Panc1 (cell line): ENCODE measurements around the gene FIBCD1. TPM values are rescaled to one million over a fixed set of nuclear protein-coding genes. Genes with fewer than 3 reads are reported as not detected.

Source experiments
- ATAC-seq: fragments of 200-7000 bp; cut with Tn5 transposase; 2 replicates; pipeline ENCODE4 v1.9.1; 2020; ENCODE audit warnings: mild to moderate bottlenecking, moderate library complexity
- BruUV-seq: library from RNA; stranded (reverse); fragments of 400-500 nt; replicated peaks from 2 replicates; lab custom pipeline; 2021; lab: Mats Ljungman, UMichigan
- CTCF ChIA-PET: fragments of 300-600 bp; sonication (Branson Sonifier 250); formaldehyde crosslinking; loops from one replicate; lab custom pipeline; 2022; ENCODE audit warnings: antibody characterized with exemption; lab: Charles Lee
- POLR2A ChIA-PET: fragments of 300-600 bp; sonication (Branson Sonifier 250); formaldehyde crosslinking; loops from one replicate; lab custom pipeline; 2022; ENCODE audit warnings: antibody characterized with exemption; lab: Charles Lee
- DNase-seq: peaks from one replicate; pipeline ENCODE4 v3.0.0-alpha.2; 2010; ENCODE audit warnings: low read depth, low spot score
- H3K27ac ChIP-seq: 2 replicates; pipeline ENCODE4 v1.5.1; 2011; ENCODE audit warnings: mild to moderate bottlenecking, low read length, inconsistent platforms
- H3K27me3 ChIP-seq: fragments of 200-500 bp; sonication (Bioruptor generic); 2 replicates; pipeline ENCODE4 v1.6.0; 2014; ENCODE audit warnings: low read length, inconsistent platforms; ENCODE audit not compliant: control insufficient read depth, insufficient read depth
- H3K36me3 ChIP-seq: fragments of 200-500 bp; sonication (Bioruptor generic); 2 replicates; pipeline ENCODE4 v1.5.1; 2014; ENCODE audit warnings: inconsistent platforms, mild to moderate bottlenecking, low read length, moderate library complexity; ENCODE audit not compliant: control insufficient read depth, insufficient read depth
- H3K4me1 ChIP-seq: 2 replicates; pipeline ENCODE4 v1.5.1; 2011; ENCODE audit warnings: inconsistent platforms, mild to moderate bottlenecking, low read length, moderate library complexity; ENCODE audit not compliant: control insufficient read depth, insufficient read depth
- H3K4me3 ChIP-seq, 2 experiments: 2 replicates each; pipeline ENCODE4 v1.5.1; 2011 to 2012; ENCODE audit warnings: low read depth in 2 of 2, low read length in 2 of 2, mild to moderate bottlenecking in 2 of 2, inconsistent platforms in 1 of 2, moderate library complexity in 1 of 2
- H3K9me3 ChIP-seq: fragments of 200-500 bp; sonication (Bioruptor generic); 2 replicates; pipeline ENCODE4 v1.5.1; 2014; ENCODE audit warnings: low read depth, mild to moderate bottlenecking, inconsistent platforms, low read length, moderate library complexity; ENCODE audit not compliant: control insufficient read depth, insufficient read depth
- POLR2AphosphoS5 ChIP-seq: IDR thresholded peaks from 2 replicates; pipeline ENCODE4 v1.6.1; 2012; ENCODE audit warnings: mild to moderate bottlenecking, low read depth, low read length, moderate library complexity
- SIN3A ChIP-seq: IDR thresholded peaks from 2 replicates; pipeline ENCODE4 v1.6.1; 2012; ENCODE audit warnings: low read depth, mild to moderate bottlenecking, low read length, moderate library complexity, borderline replicate concordance; ENCODE audit not compliant: insufficient read depth
- TCF7L2 ChIP-seq: IDR thresholded peaks from 2 replicates; pipeline ENCODE4 v1.6.1; 2011; ENCODE audit warnings: mild to moderate bottlenecking, low read depth, low read length, inconsistent platforms
- in situ Hi-C: cut with HindIII; loops from 2 replicates; pipeline ENCODE4 v1.10.0; 2016; ENCODE audit warnings: low sequenced_read_pairs, low pct_unique_long_range_greater_than_20kb
- intact Hi-C: fragments of 100-400 bp; cut with micrococcal nuclease; formaldehyde crosslinking; loops from one replicate; pipeline ENCODE4 v1.10.0; 2022; ENCODE audit not compliant: unreplicated experiment
- total RNA-seq: library from RNA; stranded (reverse); gene quantifications from one replicate; pipeline ENCODE4 v1.2.1, GENCODE V29; 2021; ENCODE audit not compliant: unreplicated experiment
- TF ChIP-seq, protein P1 (sequence below): fragments of 450-650 bp; IDR thresholded peaks from 2 replicates; pipeline ENCODE4 v1.5.1; 2017; ENCODE audit warnings: mild to moderate bottlenecking
- TF ChIP-seq, protein P2 (sequence below), 2 experiments: IDR thresholded peaks; 2 replicates each; pipeline ENCODE4 v1.6.1; 2011 to 2012; ENCODE audit warnings: low read depth in 2 of 2, control low read depth in 1 of 2, low read length in 1 of 2, mild to moderate bottlenecking in 1 of 2, moderate library complexity in 1 of 2; ENCODE audit not compliant: insufficient read depth in 1 of 2

FIBCD1 gene
- total RNA-seq, 1 experiment from 2014 or later, result 16.3 TPM

DNA sequence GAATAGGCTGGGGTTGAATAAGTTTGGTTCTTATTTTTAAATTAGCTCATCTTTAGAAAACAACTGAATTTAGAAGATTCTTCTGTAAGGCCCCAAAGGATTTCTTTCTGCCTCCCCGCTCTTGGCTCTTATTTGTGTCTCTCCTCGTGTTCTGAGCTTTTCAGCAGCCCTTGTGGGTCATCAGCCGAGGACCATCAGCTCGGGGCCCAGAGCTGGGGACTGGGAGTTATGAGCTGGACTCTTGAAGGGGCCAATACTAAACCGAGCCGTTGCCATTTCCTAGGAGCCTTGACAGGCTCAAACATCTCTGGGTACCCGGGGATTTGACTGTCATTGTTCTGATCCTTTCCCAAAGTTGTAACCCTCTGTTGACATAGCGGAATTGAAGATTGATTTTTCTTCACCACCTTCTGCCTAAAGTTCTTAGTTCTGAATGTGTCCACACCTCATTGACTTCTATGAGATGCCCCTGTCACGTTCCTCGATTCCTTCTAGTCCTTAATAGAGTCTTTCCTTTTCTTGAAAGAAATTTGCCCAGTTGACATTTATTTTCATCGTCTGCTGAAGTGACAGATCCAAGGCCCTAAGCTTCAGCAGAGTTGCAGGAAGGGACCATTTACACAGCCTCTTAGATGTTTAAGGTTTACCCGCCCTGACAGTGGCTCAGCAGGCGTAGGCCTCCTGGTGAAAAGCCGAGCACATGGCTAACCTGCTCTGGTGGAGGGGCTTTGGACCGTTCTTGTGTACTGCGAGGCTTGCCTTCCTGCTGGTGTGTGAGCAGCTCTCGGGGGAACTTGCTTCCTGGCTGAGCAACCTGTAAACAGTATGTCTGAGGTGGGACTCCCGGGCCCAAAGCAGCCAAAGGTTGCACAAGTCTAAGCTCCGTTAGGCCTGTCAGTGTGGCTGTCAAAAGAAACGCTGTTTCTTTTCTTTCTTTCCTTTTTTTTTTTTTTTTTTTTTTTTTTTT is 80.0 kb downstream of the FIBCD1 start:
- intact Hi-C loops, result no loop called here
- peaks cover 23% of the 10 kb centered on the region for H3K4me1 ChIP-seq
- CTCF ChIA-PET, result no interaction called here
- H3K27me3 ChIP-seq, result no peaks in the 10 kb centered on the region
- ATAC-seq, result no peak
- POLR2A ChIA-PET, result no interaction called here
- H3K4me3 ChIP-seq, result no peak overlapping the region
- no TSS peak for BruUV-seq
- DNase-seq, result no peak
- no peaks in the 10 kb centered on the region for H3K9me3 ChIP-seq
- in situ Hi-C loops, result no loop called here
- H3K36me3 ChIP-seq, result peaks cover 2% of the 10 kb centered on the region; the same call in 1 of the 2 replicates
- H3K27ac ChIP-seq, result no peak overlapping the region
- TF ChIP-seq TCF7L2, result no peak
- TF ChIP-seq, protein P1, sequence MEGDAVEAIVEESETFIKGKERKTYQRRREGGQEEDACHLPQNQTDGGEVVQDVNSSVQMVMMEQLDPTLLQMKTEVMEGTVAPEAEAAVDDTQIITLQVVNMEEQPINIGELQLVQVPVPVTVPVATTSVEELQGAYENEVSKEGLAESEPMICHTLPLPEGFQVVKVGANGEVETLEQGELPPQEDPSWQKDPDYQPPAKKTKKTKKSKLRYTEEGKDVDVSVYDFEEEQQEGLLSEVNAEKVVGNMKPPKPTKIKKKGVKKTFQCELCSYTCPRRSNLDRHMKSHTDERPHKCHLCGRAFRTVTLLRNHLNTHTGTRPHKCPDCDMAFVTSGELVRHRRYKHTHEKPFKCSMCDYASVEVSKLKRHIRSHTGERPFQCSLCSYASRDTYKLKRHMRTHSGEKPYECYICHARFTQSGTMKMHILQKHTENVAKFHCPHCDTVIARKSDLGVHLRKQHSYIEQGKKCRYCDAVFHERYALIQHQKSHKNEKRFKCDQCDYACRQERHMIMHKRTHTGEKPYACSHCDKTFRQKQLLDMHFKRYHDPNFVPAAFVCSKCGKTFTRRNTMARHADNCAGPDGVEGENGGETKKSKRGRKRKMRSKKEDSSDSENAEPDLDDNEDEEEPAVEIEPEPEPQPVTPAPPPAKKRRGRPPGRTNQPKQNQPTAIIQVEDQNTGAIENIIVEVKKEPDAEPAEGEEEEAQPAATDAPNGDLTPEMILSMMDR, result no peak
- no peak for TF ChIP-seq POLR2AphosphoS5
- no peak for TF ChIP-seq SIN3A
- TF ChIP-seq, protein P2, sequence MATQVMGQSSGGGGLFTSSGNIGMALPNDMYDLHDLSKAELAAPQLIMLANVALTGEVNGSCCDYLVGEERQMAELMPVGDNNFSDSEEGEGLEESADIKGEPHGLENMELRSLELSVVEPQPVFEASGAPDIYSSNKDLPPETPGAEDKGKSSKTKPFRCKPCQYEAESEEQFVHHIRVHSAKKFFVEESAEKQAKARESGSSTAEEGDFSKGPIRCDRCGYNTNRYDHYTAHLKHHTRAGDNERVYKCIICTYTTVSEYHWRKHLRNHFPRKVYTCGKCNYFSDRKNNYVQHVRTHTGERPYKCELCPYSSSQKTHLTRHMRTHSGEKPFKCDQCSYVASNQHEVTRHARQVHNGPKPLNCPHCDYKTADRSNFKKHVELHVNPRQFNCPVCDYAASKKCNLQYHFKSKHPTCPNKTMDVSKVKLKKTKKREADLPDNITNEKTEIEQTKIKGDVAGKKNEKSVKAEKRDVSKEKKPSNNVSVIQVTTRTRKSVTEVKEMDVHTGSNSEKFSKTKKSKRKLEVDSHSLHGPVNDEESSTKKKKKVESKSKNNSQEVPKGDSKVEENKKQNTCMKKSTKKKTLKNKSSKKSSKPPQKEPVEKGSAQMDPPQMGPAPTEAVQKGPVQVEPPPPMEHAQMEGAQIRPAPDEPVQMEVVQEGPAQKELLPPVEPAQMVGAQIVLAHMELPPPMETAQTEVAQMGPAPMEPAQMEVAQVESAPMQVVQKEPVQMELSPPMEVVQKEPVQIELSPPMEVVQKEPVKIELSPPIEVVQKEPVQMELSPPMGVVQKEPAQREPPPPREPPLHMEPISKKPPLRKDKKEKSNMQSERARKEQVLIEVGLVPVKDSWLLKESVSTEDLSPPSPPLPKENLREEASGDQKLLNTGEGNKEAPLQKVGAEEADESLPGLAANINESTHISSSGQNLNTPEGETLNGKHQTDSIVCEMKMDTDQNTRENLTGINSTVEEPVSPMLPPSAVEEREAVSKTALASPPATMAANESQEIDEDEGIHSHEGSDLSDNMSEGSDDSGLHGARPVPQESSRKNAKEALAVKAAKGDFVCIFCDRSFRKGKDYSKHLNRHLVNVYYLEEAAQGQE (IDR thresholded peaks at IDR 0.05; ENCODE audit: insufficient read depth in 1 of 2, low read depth in 2 of 2, low read length in 1 of 2), result no peak

DNA sequence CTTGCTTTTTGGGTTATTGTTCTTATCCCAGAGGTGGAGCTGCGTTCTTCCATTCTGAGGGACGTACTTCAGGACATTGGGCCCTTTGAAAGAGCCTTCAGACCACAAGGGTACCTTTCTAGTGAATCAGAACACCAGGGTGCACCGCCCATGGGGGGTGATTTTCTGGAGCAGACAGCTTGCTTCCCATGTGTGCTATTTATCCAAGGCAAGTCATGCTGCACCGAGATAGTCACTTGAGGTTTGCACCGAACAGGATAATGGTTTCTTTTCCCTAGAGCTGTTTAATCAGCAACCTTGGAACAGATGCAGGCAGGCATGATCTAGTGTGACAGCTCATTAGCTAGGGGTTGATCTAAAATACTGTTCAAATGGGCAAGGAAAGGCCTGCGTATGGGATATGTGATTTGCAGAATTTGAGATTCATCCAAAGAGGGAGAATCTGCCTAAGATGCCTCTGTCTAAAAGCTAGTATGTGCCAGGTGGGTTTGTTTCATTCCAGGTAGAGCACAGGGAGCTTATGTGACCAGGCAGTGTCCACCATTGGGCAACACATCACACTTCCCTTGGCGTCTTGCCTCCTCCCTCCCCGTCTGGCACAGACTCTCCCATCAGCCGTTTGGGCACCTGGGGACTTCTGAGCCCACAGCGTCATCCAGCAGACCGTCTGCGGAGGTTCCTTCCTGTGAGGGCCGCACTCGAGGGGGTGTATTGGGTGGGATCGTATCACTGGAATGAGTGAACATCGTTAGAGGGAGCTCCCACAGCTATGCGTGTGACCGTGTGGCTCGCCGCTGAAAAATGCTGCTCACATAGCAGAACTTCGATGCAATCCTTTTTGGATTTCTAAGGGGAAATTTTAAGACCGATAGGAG is 80.9 kb downstream of the FIBCD1 start:
- Histone ChIP-seq H3K27me3 (no peaks in the 10 kb centered on the region), H3K9me3 (no peaks in the 10 kb centered on the region), H3K36me3 (peaks cover 2% of the 10 kb centered on the region; the same call in 1 of the 2 replicates), H3K4me1 (peaks cover 29% of the 10 kb centered on the region), H3K4me3 (no peak overlapping the region), H3K27ac (no peak overlapping the region)
- ATAC-seq (no peak), DNase-seq (no peak)
- intact Hi-C loops (no loop called here), in situ Hi-C loops (no loop called here)
- CTCF ChIA-PET, result no interaction called here
- POLR2A ChIA-PET, result no interaction called here
- no TSS peak for BruUV-seq
- TF ChIP-seq, protein P1, result no peak
- TF ChIP-seq, protein P2 (IDR thresholded peaks at IDR 0.05; ENCODE audit: insufficient read depth in 1 of 2, low read depth in 2 of 2, low read length in 1 of 2), result no peak
- TF ChIP-seq POLR2AphosphoS5, result no peak
- TF ChIP-seq SIN3A, result no peak
- no peak for TF ChIP-seq TCF7L2
